ENCODE data around the gene HEBP1.

The HEBP1 gene

GRCh38 chr12:12943586-12944260 is 56.3 kb downstream of the HEBP1 start:
- Histone ChIP-seq H3K4me3 (ENCODE audit: low read length) (no peak overlapping the region), H3K9ac (ENCODE audit: low read depth, low read length) (no peak overlapping the region), H3K9me3 (ENCODE audit: insufficient read depth, low read depth, low read length) (no peaks in the 10 kb centered on the region), H3K36me3 (ENCODE audit: insufficient read depth, low read depth, low read length) (no peaks in the 10 kb centered on the region), H3K4me1 (ENCODE audit: insufficient read depth, low read length) (no peaks in the 10 kb centered on the region), H3K27me3 (ENCODE audit: insufficient read depth, low read length) (no peaks in the 10 kb centered on the region), H3K27ac (ENCODE audit: low read length) (no peak overlapping the region)

GRCh38 chr12:12941450-12942350 is 58.4 kb downstream of the HEBP1 start:
- H3K27ac ChIP-seq (ENCODE audit: low read length): no peak overlapping the region
- H3K4me3 ChIP-seq (ENCODE audit: low read length): no peak overlapping the region
- no peaks in the 10 kb centered on the region for H3K4me1 ChIP-seq (ENCODE audit: insufficient read depth, low read length)
- no peaks in the 10 kb centered on the region for H3K27me3 ChIP-seq (ENCODE audit: insufficient read depth, low read length)
- H3K36me3 ChIP-seq (ENCODE audit: insufficient read depth, low read depth, low read length): no peaks in the 10 kb centered on the region
- H3K9me3 ChIP-seq (ENCODE audit: insufficient read depth, low read depth, low read length): no peaks in the 10 kb centered on the region
- H3K9ac ChIP-seq (ENCODE audit: low read depth, low read length): no peak overlapping the region

GRCh38 chr12:12939888-12940287 is 60.2 kb downstream of the HEBP1 start:
- Histone ChIP-seq H3K9ac (ENCODE audit: low read depth, low read length) (no peak overlapping the region), H3K27ac (ENCODE audit: low read length) (no peak overlapping the region), H3K36me3 (ENCODE audit: insufficient read depth, low read depth, low read length) (no peaks in the 10 kb centered on the region), H3K4me3 (ENCODE audit: low read length) (no peak overlapping the region), H3K27me3 (ENCODE audit: insufficient read depth, low read length) (no peaks in the 10 kb centered on the region), H3K4me1 (ENCODE audit: insufficient read depth, low read length) (no peaks in the 10 kb centered on the region), H3K9me3 (ENCODE audit: insufficient read depth, low read depth, low read length) (no peaks in the 10 kb centered on the region)

- no peak overlapping the region for H3K9ac ChIP-seq (ENCODE audit: low read depth, low read length)
- H3K27me3 ChIP-seq (ENCODE audit: insufficient read depth, low read length): no peaks in the 10 kb centered on the region
- no peaks in the 10 kb centered on the region for H3K36me3 ChIP-seq (ENCODE audit: insufficient read depth, low read depth, low read length)
- no peak overlapping the region for H3K27ac ChIP-seq (ENCODE audit: low read length)
- no peak overlapping the region for H3K4me3 ChIP-seq (ENCODE audit: low read length)
- no peaks in the 10 kb centered on the region for H3K9me3 ChIP-seq (ENCODE audit: insufficient read depth, low read depth, low read length)
- 0 out of 2 replicates have a peak, but pooled peaks cover 2% of the 10 kb centered on the region for H3K4me1 ChIP-seq (ENCODE audit: insufficient read depth, low read length)
These were observed 61.5 kb downstream of the HEBP1 start for GRCh38 chr12:12938541-12938940.

- Histone ChIP-seq H3K36me3 (ENCODE audit: insufficient read depth, low read depth, low read length) (no peaks in the 10 kb centered on the region), H3K9me3 (ENCODE audit: insufficient read depth, low read depth, low read length) (no peaks in the 10 kb centered on the region), H3K9ac (ENCODE audit: low read depth, low read length) (no peak overlapping the region), H3K4me1 (ENCODE audit: insufficient read depth, low read length) (0 out of 2 replicates have a peak, but pooled peaks cover 2% of the 10 kb centered on the region), H3K4me3 (ENCODE audit: low read length) (no peak overlapping the region), H3K27ac (ENCODE audit: low read length) (no peak overlapping the region), H3K27me3 (ENCODE audit: insufficient read depth, low read length) (no peaks in the 10 kb centered on the region)
These were observed 63.0 kb downstream of the HEBP1 start for GRCh38 chr12:12936983-12937491.

- H3K27ac ChIP-seq (ENCODE audit: low read length): no peak overlapping the region
- H3K9ac ChIP-seq (ENCODE audit: low read depth, low read length): no peak overlapping the region
- H3K4me1 ChIP-seq (ENCODE audit: insufficient read depth, low read length): 0 out of 2 replicates have a peak, but pooled peaks cover 2% of the 10 kb centered on the region
- H3K9me3 ChIP-seq (ENCODE audit: insufficient read depth, low read depth, low read length): no peaks in the 10 kb centered on the region
- no peak overlapping the region for H3K4me3 ChIP-seq (ENCODE audit: low read length)
- no peaks in the 10 kb centered on the region for H3K36me3 ChIP-seq (ENCODE audit: insufficient read depth, low read depth, low read length)
- H3K27me3 ChIP-seq (ENCODE audit: insufficient read depth, low read length): no peaks in the 10 kb centered on the region
These were observed 65.5 kb downstream of the HEBP1 start for GRCh38 chr12:12934556-12934955.

- Histone ChIP-seq H3K36me3 (ENCODE audit: insufficient read depth, low read depth, low read length) (no peaks in the 10 kb centered on the region), H3K4me1 (ENCODE audit: insufficient read depth, low read length) (0 out of 2 replicates have a peak, but pooled peaks cover 2% of the 10 kb centered on the region), H3K9ac (ENCODE audit: low read depth, low read length) (no peak overlapping the region), H3K9me3 (ENCODE audit: insufficient read depth, low read depth, low read length) (no peaks in the 10 kb centered on the region), H3K27me3 (ENCODE audit: insufficient read depth, low read length) (no peaks in the 10 kb centered on the region), H3K27ac (ENCODE audit: low read length) (no peak overlapping the region), H3K4me3 (ENCODE audit: low read length) (no peak overlapping the region)
These were observed 66.3 kb downstream of the HEBP1 start for GRCh38 chr12:12933742-12934141.

- no peak overlapping the region for H3K27ac ChIP-seq (ENCODE audit: low read length)
- no peak overlapping the region for H3K9ac ChIP-seq (ENCODE audit: low read depth, low read length)
- H3K4me1 ChIP-seq (ENCODE audit: insufficient read depth, low read length): 0 out of 2 replicates have a peak, but pooled peaks cover 2% of the 10 kb centered on the region
- H3K9me3 ChIP-seq (ENCODE audit: insufficient read depth, low read depth, low read length): no peaks in the 10 kb centered on the region
- H3K36me3 ChIP-seq (ENCODE audit: insufficient read depth, low read depth, low read length): no peaks in the 10 kb centered on the region
- no peaks in the 10 kb centered on the region for H3K27me3 ChIP-seq (ENCODE audit: insufficient read depth, low read length)
- no peak overlapping the region for H3K4me3 ChIP-seq (ENCODE audit: low read length)
These were observed 69.3 kb downstream of the HEBP1 start for GRCh38 chr12:12930633-12931219.

GRCh38 chr12:12929696-12930095 is 70.4 kb downstream of the HEBP1 start:
- H3K27me3 ChIP-seq (ENCODE audit: insufficient read depth, low read length): no peaks in the 10 kb centered on the region
- H3K9ac ChIP-seq (ENCODE audit: low read depth, low read length): no peak overlapping the region
- no peak overlapping the region for H3K27ac ChIP-seq (ENCODE audit: low read length)
- H3K4me1 ChIP-seq (ENCODE audit: insufficient read depth, low read length): 0 out of 2 replicates have a peak, but pooled peaks cover 2% of the 10 kb centered on the region
- H3K9me3 ChIP-seq (ENCODE audit: insufficient read depth, low read depth, low read length): no peaks in the 10 kb centered on the region
- no peak overlapping the region for H3K4me3 ChIP-seq (ENCODE audit: low read length)
- no peaks in the 10 kb centered on the region for H3K36me3 ChIP-seq (ENCODE audit: insufficient read depth, low read depth, low read length)

- H3K9ac ChIP-seq (ENCODE audit: low read depth, low read length): peak overlapping the region; percentile 48; the same call in 1 of the 2 replicates
- peak overlapping the region; percentile 62 for H3K4me3 ChIP-seq (ENCODE audit: low read length)
- H3K27ac ChIP-seq (ENCODE audit: low read length): no peak overlapping the region
These were observed 72.6 kb downstream of the HEBP1 start for GRCh38 chr12:12927211-12928079.

More at GRCh38 chr12:12927211-12928079, 72.6 kb downstream of the HEBP1 start:
- no peaks in the 10 kb centered on the region for H3K9me3 ChIP-seq (ENCODE audit: insufficient read depth, low read depth, low read length)
- H3K36me3 ChIP-seq (ENCODE audit: insufficient read depth, low read depth, low read length): no peaks in the 10 kb centered on the region
- H3K27me3 ChIP-seq (ENCODE audit: insufficient read depth, low read length): no peaks in the 10 kb centered on the region
- no peaks in the 10 kb centered on the region; the same call in 1 of the 2 replicates for H3K4me1 ChIP-seq (ENCODE audit: insufficient read depth, low read length)
